ENCODE data around the gene USH2A.

DNA sequence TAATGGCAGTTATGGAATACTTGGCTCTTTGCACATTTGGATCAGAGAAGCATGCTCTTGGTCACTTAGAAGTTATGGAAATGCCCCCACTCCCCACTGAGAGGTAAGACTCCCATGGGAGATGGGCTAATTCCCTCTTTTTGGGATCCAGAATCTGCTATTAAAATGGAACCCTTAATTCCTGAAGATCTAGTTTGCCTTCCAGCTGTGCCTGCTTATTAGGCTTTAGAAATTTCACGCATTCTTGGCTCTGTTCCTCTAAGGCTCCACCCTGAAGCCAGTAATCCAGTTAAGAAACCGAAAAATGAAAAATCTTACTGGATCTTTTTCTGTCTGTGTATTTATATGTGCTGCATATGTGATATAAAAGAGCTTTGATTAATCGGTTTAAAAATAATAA, 76.7 kb downstream of the USH2A start:
- TF ChIP-seq, protein P1, sequence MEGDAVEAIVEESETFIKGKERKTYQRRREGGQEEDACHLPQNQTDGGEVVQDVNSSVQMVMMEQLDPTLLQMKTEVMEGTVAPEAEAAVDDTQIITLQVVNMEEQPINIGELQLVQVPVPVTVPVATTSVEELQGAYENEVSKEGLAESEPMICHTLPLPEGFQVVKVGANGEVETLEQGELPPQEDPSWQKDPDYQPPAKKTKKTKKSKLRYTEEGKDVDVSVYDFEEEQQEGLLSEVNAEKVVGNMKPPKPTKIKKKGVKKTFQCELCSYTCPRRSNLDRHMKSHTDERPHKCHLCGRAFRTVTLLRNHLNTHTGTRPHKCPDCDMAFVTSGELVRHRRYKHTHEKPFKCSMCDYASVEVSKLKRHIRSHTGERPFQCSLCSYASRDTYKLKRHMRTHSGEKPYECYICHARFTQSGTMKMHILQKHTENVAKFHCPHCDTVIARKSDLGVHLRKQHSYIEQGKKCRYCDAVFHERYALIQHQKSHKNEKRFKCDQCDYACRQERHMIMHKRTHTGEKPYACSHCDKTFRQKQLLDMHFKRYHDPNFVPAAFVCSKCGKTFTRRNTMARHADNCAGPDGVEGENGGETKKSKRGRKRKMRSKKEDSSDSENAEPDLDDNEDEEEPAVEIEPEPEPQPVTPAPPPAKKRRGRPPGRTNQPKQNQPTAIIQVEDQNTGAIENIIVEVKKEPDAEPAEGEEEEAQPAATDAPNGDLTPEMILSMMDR (IDR thresholded peaks at IDR 0.05), result no peak
- no peak for TF ChIP-seq POLR2A (IDR thresholded peaks at IDR 0.05)

Measured in lower leg skin (tissue), 3 donors.